HUES6 (cell line): ENCODE results near the gene CCDC7.
"Not testable (repeated sequence)": the region's sequence is repeated elsewhere in the genome, so short reads cannot be mapped to it uniquely, and the experiment has no call there.

ENCODE experiments used
- H3K27ac ChIP-seq: 2 replicates; pipeline ENCODE4 v1.7.0; 2013; ENCODE audit warnings: low read depth, mild to moderate bottlenecking, low read length, inconsistent platforms
- H3K27me3 ChIP-seq: 2 replicates; pipeline ENCODE4 v1.6.1; 2013; ENCODE audit warnings: low read length; ENCODE audit not compliant: control insufficient read depth, insufficient read depth
- H3K36me3 ChIP-seq: 2 replicates; pipeline ENCODE4 v1.6.1; 2013; ENCODE audit warnings: low read length; ENCODE audit not compliant: control insufficient read depth, insufficient read depth
- H3K4me1 ChIP-seq: 2 replicates; pipeline ENCODE4 v1.6.1; 2013; ENCODE audit warnings: low read length; ENCODE audit not compliant: control insufficient read depth, insufficient read depth
- H3K4me3 ChIP-seq: 2 replicates; pipeline ENCODE4 v1.5.1; 2013; ENCODE audit warnings: low read depth, low read length
- H3K9ac ChIP-seq: one replicate; pipeline ENCODE4 v1.6.1; 2013; ENCODE audit warnings: mild to moderate bottlenecking, low read length
- H3K9me3 ChIP-seq: 2 replicates; pipeline ENCODE4 v1.6.1; 2013; ENCODE audit warnings: low read depth, low read length; ENCODE audit not compliant: control insufficient read depth, insufficient read depth

CCDC7 gene

GRCh38 chr10:32577448-32577847 lies 131.5 kb downstream of the CCDC7 start:
- H3K9me3 ChIP-seq = no peaks in the 10 kb centered on the region
- no peaks in the 10 kb centered on the region for H3K4me1 ChIP-seq
- H3K9ac ChIP-seq = no peak overlapping the region
- H3K27ac ChIP-seq = no peak overlapping the region
- H3K27me3 ChIP-seq = no peaks in the 10 kb centered on the region
- H3K4me3 ChIP-seq = no peak overlapping the region
- H3K36me3 ChIP-seq = no peaks in the 10 kb centered on the region

- Histone ChIP-seq H3K27me3 (no peaks in the 10 kb centered on the region), H3K9ac (no peak overlapping the region), H3K27ac (no peak overlapping the region), H3K4me1 (no peaks in the 10 kb centered on the region), H3K36me3 (no peaks in the 10 kb centered on the region), H3K4me3 (no peak overlapping the region), H3K9me3 (no peaks in the 10 kb centered on the region)
Observed at GRCh38 chr10:32582946-32583345, 137.0 kb downstream of the CCDC7 start.

GRCh38 chr10:32598022-32598421 lies 152.1 kb downstream of the CCDC7 start:
- not testable (repeated sequence) for H3K36me3 ChIP-seq, H3K9ac ChIP-seq, H3K4me1 ChIP-seq, H3K4me3 ChIP-seq, H3K27me3 ChIP-seq, H3K27ac ChIP-seq
- H3K9me3 ChIP-seq = peaks cover 22% of the 10 kb centered on the region

GRCh38 chr10:32600317-32600716 lies 154.4 kb downstream of the CCDC7 start:
- H3K4me1 ChIP-seq = no peaks in the 10 kb centered on the region
- no peaks in the 10 kb centered on the region for H3K36me3 ChIP-seq

GRCh38 chr10:32601562-32601961 lies 155.6 kb downstream of the CCDC7 start:
- not testable (repeated sequence) for H3K36me3 ChIP-seq, H3K4me3 ChIP-seq, H3K4me1 ChIP-seq

More at GRCh38 chr10:32600317-32600716, 154.4 kb downstream of the CCDC7 start:
- Histone ChIP-seq H3K9ac (no peak overlapping the region), H3K27ac (no peak overlapping the region), H3K9me3 (peaks cover 20% of the 10 kb centered on the region), H3K27me3 (no peaks in the 10 kb centered on the region), H3K4me3 (no peak overlapping the region)

GRCh38 chr10:32605787-32606186 lies 159.8 kb downstream of the CCDC7 start:
- no peak overlapping the region for H3K27ac ChIP-seq
- H3K4me1 ChIP-seq = no peaks in the 10 kb centered on the region
- no peaks in the 10 kb centered on the region for H3K36me3 ChIP-seq
- H3K4me3 ChIP-seq = no peak overlapping the region
- no peak overlapping the region for H3K9ac ChIP-seq
- no peaks in the 10 kb centered on the region for H3K27me3 ChIP-seq
- H3K9me3 ChIP-seq = peaks cover 5% of the 10 kb centered on the region

More at GRCh38 chr10:32601562-32601961, 155.6 kb downstream of the CCDC7 start:
- H3K9me3 ChIP-seq = peaks cover 20% of the 10 kb centered on the region
- H3K27ac ChIP-seq, H3K9ac ChIP-seq, H3K27me3 ChIP-seq: not testable (repeated sequence)

GRCh38 chr10:32610543-32610942 lies 164.6 kb downstream of the CCDC7 start:
- not testable (repeated sequence) for H3K9me3 ChIP-seq, H3K27me3 ChIP-seq, H3K9ac ChIP-seq, H3K4me1 ChIP-seq, H3K36me3 ChIP-seq, H3K27ac ChIP-seq, H3K4me3 ChIP-seq

- H3K4me3 ChIP-seq = no peak overlapping the region
- H3K27me3 ChIP-seq = no peaks in the 10 kb centered on the region
- no peaks in the 10 kb centered on the region for H3K4me1 ChIP-seq
- no peak overlapping the region for H3K9ac ChIP-seq
- H3K36me3 ChIP-seq = no peaks in the 10 kb centered on the region
- H3K27ac ChIP-seq = no peak overlapping the region
- no peaks in the 10 kb centered on the region for H3K9me3 ChIP-seq
Observed at GRCh38 chr10:32616438-32616837, 170.5 kb downstream of the CCDC7 start.

GRCh38 chr10:32618482-32618881 lies 172.5 kb downstream of the CCDC7 start:
- H3K4me3 ChIP-seq = no peak overlapping the region
- H3K9ac ChIP-seq = no peak overlapping the region
- H3K27ac ChIP-seq = no peak overlapping the region
- H3K27me3 ChIP-seq = no peaks in the 10 kb centered on the region
- H3K36me3 ChIP-seq = no peaks in the 10 kb centered on the region
- H3K4me1 ChIP-seq = no peaks in the 10 kb centered on the region
- H3K9me3 ChIP-seq = no peaks in the 10 kb centered on the region

- H3K9me3 ChIP-seq = 0 out of 2 replicates have a peak, but pooled peaks cover 3% of the 10 kb centered on the region
- H3K36me3 ChIP-seq = no peaks in the 10 kb centered on the region
- H3K27me3 ChIP-seq = no peaks in the 10 kb centered on the region
- no peak overlapping the region for H3K27ac ChIP-seq
- no peak overlapping the region for H3K9ac ChIP-seq
- no peak overlapping the region for H3K4me3 ChIP-seq
- no peaks in the 10 kb centered on the region for H3K4me1 ChIP-seq
Observed at GRCh38 chr10:32621969-32622368, 176.0 kb downstream of the CCDC7 start.

GRCh38 chr10:32622409-32622808 lies 176.5 kb downstream of the CCDC7 start:
- Histone ChIP-seq H3K4me1 (no peaks in the 10 kb centered on the region), H3K27me3 (no peaks in the 10 kb centered on the region), H3K27ac (no peak overlapping the region), H3K9ac (no peak overlapping the region), H3K4me3 (no peak overlapping the region), H3K36me3 (no peaks in the 10 kb centered on the region), H3K9me3 (0 out of 2 replicates have a peak, but pooled peaks cover 3% of the 10 kb centered on the region)

- Histone ChIP-seq H3K9me3 (0 out of 2 replicates have a peak, but pooled peaks cover 3% of the 10 kb centered on the region), H3K27me3 (no peaks in the 10 kb centered on the region), H3K4me1 (0 out of 2 replicates have a peak, but pooled peaks cover 3% of the 10 kb centered on the region), H3K4me3 (no peak overlapping the region), H3K27ac (no peak overlapping the region), H3K36me3 (no peaks in the 10 kb centered on the region), H3K9ac (no peak overlapping the region)
Observed at GRCh38 chr10:32627183-32627582, 181.2 kb downstream of the CCDC7 start.
